ENCODE measurements around the gene NDUFC1. TPM values are rescaled to one million over a fixed set of nuclear protein-coding genes. Genes with fewer than 3 reads are reported as not detected.

Gene NDUFC1
- total and polyA plus RNA-seq, 2 experiments from 2014 or later, result 31.8 to 367 TPM

GRCh38 chr4:139275281-139275735 lies 27.0 kb downstream of the NDUFC1 start:
- no peak overlapping the region for H3K27ac ChIP-seq (ENCODE audit: low read depth)
- DNase-seq (ENCODE audit: low spot score), result no peak

More at GRCh38 chr4:139275281-139275735, 27.0 kb downstream of the NDUFC1 start:
- peaks cover 26% of the 10 kb centered on the region for H3K27me3 Mint-ChIP-seq (ENCODE audit: insufficient read depth, low read depth, poor library complexity)
- no peaks in the 10 kb centered on the region for H3K36me3 ChIP-seq (ENCODE audit: insufficient read depth)
- H3F3A ChIP-seq (replicated peaks; ENCODE audit: low read depth), result peaks cover 8% of the 10 kb centered on the region
- H3K9me2 ChIP-seq (ENCODE audit: insufficient read depth), result no peaks in the 10 kb centered on the region
- H3K27me3 ChIP-seq (ENCODE audit: insufficient read depth), result peaks cover 46% of the 10 kb centered on the region
- H4K20me1 ChIP-seq (replicated peaks; ENCODE audit: insufficient read depth), result no peaks in the 10 kb centered on the region
- H3K4me1 ChIP-seq (ENCODE audit: insufficient read depth), result no peaks in the 10 kb centered on the region; the same call in 1 of the 2 replicates
- H3K4me1 Mint-ChIP-seq, result peaks cover 7% of the 10 kb centered on the region
- no peaks in the 10 kb centered on the region for H3K9me3 Mint-ChIP-seq
- no peak for TF ChIP-seq NANOG (IDR thresholded peaks at IDR 0.05; ENCODE audit: borderline replicate concordance)
- TF ChIP-seq EZH2phosphoT487 (IDR thresholded peaks at IDR 0.05; ENCODE audit: unreplicated experiment), result no peak
- TF ChIP-seq STAT1 (IDR thresholded peaks at IDR 0.05; ENCODE audit: unreplicated experiment), result no peak
- no peak for TF ChIP-seq CREB1 (CRISPR knock-in tag; IDR thresholded peaks at IDR 0.05; ENCODE audit: low read depth)
- TF ChIP-seq CTCF (conservative IDR thresholded peaks at IDR 0.05; ENCODE audit: low read depth in 2 of 2), result no peak
- TF ChIP-seq, protein P1, sequence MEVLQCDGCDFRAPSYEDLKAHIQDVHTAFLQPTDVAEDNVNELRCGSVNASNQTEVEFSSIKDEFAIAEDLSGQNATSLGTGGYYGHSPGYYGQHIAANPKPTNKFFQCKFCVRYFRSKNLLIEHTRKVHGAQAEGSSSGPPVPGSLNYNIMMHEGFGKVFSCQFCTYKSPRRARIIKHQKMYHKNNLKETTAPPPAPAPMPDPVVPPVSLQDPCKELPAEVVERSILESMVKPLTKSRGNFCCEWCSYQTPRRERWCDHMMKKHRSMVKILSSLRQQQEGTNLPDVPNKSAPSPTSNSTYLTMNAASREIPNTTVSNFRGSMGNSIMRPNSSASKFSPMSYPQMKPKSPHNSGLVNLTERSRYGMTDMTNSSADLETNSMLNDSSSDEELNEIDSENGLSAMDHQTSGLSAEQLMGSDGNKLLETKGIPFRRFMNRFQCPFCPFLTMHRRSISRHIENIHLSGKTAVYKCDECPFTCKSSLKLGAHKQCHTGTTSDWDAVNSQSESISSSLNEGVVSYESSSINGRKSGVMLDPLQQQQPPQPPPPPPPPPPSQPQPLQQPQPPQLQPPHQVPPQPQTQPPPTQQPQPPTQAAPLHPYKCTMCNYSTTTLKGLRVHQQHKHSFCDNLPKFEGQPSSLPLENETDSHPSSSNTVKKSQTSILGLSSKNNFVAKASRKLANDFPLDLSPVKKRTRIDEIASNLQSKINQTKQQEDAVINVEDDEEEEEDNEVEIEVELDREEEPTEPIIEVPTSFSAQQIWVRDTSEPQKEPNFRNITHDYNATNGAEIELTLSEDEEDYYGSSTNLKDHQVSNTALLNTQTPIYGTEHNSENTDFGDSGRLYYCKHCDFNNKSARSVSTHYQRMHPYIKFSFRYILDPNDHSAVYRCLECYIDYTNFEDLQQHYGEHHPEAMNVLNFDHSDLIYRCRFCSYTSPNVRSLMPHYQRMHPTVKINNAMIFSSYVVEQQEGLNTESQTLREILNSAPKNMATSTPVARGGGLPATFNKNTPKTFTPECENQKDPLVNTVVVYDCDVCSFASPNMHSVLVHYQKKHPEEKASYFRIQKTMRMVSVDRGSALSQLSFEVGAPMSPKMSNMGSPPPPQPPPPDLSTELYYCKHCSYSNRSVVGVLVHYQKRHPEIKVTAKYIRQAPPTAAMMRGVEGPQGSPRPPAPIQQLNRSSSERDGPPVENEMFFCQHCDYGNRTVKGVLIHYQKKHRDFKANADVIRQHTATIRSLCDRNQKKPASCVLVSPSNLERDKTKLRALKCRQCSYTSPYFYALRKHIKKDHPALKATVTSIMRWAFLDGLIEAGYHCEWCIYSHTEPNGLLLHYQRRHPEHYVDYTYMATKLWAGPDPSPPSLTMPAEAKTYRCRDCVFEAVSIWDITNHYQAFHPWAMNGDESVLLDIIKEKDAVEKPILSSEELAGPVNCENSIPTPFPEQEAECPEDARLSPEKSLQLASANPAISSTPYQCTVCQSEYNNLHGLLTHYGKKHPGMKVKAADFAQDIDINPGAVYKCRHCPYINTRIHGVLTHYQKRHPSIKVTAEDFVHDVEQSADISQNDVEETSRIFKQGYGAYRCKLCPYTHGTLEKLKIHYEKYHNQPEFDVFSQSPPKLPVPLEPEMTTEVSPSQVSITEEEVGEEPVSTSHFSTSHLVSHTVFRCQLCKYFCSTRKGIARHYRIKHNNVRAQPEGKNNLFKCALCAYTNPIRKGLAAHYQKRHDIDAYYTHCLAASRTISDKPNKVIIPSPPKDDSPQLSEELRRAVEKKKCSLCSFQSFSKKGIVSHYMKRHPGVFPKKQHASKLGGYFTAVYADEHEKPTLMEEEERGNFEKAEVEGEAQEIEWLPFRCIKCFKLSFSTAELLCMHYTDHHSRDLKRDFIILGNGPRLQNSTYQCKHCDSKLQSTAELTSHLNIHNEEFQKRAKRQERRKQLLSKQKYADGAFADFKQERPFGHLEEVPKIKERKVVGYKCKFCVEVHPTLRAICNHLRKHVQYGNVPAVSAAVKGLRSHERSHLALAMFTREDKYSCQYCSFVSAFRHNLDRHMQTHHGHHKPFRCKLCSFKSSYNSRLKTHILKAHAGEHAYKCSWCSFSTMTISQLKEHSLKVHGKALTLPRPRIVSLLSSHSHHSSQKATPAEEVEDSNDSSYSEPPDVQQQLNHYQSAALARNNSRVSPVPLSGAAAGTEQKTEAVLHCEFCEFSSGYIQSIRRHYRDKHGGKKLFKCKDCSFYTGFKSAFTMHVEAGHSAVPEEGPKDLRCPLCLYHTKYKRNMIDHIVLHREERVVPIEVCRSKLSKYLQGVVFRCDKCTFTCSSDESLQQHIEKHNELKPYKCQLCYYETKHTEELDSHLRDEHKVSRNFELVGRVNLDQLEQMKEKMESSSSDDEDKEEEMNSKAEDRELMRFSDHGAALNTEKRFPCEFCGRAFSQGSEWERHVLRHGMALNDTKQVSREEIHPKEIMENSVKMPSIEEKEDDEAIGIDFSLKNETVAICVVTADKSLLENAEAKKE (CRISPR knock-in tag; IDR thresholded peaks at IDR 0.05), result no peak
- TF ChIP-seq ZNF331 (CRISPR knock-in tag; IDR thresholded peaks at IDR 0.05; ENCODE audit: low read depth), result no peak
- TF ChIP-seq POLR2AphosphoS5 (IDR thresholded peaks at IDR 0.05; ENCODE audit: low read depth), result no peak
- no peak for TF ChIP-seq EZH2 (IDR thresholded peaks at IDR 0.05; ENCODE audit: low read depth, unreplicated experiment)
- TF ChIP-seq, protein P2, sequence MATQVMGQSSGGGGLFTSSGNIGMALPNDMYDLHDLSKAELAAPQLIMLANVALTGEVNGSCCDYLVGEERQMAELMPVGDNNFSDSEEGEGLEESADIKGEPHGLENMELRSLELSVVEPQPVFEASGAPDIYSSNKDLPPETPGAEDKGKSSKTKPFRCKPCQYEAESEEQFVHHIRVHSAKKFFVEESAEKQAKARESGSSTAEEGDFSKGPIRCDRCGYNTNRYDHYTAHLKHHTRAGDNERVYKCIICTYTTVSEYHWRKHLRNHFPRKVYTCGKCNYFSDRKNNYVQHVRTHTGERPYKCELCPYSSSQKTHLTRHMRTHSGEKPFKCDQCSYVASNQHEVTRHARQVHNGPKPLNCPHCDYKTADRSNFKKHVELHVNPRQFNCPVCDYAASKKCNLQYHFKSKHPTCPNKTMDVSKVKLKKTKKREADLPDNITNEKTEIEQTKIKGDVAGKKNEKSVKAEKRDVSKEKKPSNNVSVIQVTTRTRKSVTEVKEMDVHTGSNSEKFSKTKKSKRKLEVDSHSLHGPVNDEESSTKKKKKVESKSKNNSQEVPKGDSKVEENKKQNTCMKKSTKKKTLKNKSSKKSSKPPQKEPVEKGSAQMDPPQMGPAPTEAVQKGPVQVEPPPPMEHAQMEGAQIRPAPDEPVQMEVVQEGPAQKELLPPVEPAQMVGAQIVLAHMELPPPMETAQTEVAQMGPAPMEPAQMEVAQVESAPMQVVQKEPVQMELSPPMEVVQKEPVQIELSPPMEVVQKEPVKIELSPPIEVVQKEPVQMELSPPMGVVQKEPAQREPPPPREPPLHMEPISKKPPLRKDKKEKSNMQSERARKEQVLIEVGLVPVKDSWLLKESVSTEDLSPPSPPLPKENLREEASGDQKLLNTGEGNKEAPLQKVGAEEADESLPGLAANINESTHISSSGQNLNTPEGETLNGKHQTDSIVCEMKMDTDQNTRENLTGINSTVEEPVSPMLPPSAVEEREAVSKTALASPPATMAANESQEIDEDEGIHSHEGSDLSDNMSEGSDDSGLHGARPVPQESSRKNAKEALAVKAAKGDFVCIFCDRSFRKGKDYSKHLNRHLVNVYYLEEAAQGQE (IDR thresholded peaks at IDR 0.05; ENCODE audit: unreplicated experiment), result no peak
- TF ChIP-seq JUNB (IDR thresholded peaks at IDR 0.05; ENCODE audit: unreplicated experiment), result no peak
- no peak for TF ChIP-seq ZNF114 (CRISPR knock-in tag; IDR thresholded peaks at IDR 0.05)
- TF ChIP-seq ETS1 (IDR thresholded peaks at IDR 0.05), result no peak
- no peak overlapping the region for H2AFZ ChIP-seq
- H3K4me2 ChIP-seq, result no peak overlapping the region
- no peaks in the 10 kb centered on the region for H3K79me2 ChIP-seq (replicated peaks; ENCODE audit: insufficient read depth)
- H3K4me3 ChIP-seq, result no peak overlapping the region
- no peak overlapping the region for H3K4me3 Mint-ChIP-seq
- ATAC-seq, result no peak
- no peaks in the 10 kb centered on the region for H3K36me3 Mint-ChIP-seq (ENCODE audit: low read depth)
- no peak overlapping the region for H3K27ac Mint-ChIP-seq
